ENCODE measurements around the gene SPRR4.

SPRR4 gene

DNA sequence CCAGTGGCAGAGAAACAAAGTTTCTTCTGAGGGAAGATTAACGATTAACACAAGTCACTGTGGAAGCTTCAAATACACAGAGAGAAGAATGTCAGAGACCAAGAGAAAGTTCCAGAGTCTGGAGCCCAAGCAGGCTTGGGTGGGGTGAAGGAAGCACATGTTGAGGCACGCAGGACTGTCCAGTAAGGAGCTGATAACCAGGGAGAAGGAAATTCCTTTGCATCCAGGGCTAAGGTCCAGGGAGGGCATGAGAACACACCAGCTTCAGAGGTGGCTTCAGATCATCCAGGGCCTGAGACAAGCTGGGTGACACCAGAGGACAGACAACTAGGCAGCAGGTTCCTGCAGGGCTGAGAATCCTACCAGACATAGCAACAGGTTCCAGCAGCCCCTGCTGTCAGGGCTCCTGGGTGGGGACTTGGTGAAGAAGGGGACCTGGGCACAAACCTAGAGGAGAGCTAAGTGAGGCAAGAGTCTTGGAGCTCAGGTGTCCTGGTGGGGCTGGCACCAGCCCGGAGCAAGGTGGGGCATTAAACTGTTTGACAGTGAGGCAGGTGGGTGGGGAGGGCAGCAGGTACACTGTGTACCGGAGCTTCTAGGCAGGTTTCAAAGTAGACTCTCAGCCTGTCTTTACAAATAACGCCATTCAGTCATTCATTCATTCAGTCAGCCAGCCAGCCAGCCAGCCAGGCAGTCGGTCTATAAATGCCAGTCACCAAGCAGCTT lies 10.9 kb downstream of the SPRR4 start:
- DNase-seq, result no peak
- Histone ChIP-seq H3K23ac (ENCODE audit: low read length) (no peak overlapping the region), H3K79me2 (ENCODE audit: control insufficient read depth, insufficient read depth, low read length) (no peaks in the 10 kb centered on the region), H3K36me3 (ENCODE audit: control insufficient read depth, insufficient read depth, low read length) (no peaks in the 10 kb centered on the region), H3K4me1 (ENCODE audit: control insufficient read depth, low read depth, low read length) (no peaks in the 10 kb centered on the region), H3K4ac (ENCODE audit: low read depth, low read length) (no peak overlapping the region), H3K4me3 (ENCODE audit: low read length) (no peak overlapping the region), H4K8ac (ENCODE audit: low read depth, low read length) (no peak overlapping the region), H3K18ac (ENCODE audit: low read length) (no peak overlapping the region), H3K4me2 (ENCODE audit: low read length) (no peak overlapping the region), H2BK5ac (ENCODE audit: low read length) (no peak overlapping the region), H2BK15ac (replicated peaks; ENCODE audit: low read depth) (no peak overlapping the region), H3K56ac (ENCODE audit: low read length) (no peak overlapping the region), H3K9ac (ENCODE audit: low read length) (no peak overlapping the region), H2AK5ac (ENCODE audit: low read length) (no peak overlapping the region), H4K5ac (ENCODE audit: low read length) (no peak overlapping the region), H3K27me3 (ENCODE audit: insufficient read depth, low read length, poor library complexity) (no peaks in the 10 kb centered on the region), H3K79me1 (ENCODE audit: low read length) (no peaks in the 10 kb centered on the region), H2BK120ac (ENCODE audit: low read depth, low read length) (no peak overlapping the region), H3K27ac (ENCODE audit: low read depth, low read length) (no peak overlapping the region)
- WGBS (ENCODE audit: extremely low coverage, insufficient coverage, low lambda C conversion rate), result no CpG with 5 or more reads among the region's 6 CpGs

DNA sequence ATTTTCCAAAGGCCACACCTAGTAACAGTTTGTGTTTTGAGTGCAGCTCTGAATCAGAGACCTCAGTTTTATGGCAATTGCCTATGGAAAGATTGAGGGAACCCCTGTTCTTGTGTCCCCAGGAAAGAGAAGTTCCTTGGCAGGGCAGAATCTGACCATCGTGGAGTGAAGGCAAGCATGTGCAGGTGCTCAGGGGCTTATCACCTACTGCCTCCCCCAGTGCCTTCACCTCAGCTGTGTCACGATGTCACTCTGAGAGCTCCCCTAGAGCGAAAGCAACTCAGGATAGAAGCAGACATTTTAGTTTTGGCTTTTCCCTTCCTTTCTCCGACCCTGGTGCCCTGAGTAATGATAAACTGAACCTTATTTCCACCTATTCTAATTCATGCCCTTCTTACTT lies 11.6 kb downstream of the SPRR4 start:
- no peak overlapping the region for H3K9ac ChIP-seq (ENCODE audit: low read length)
- no peak overlapping the region for H4K5ac ChIP-seq (ENCODE audit: low read length)
- no peak overlapping the region for H3K27ac ChIP-seq (ENCODE audit: low read depth, low read length)
- no peak overlapping the region for H3K4me2 ChIP-seq (ENCODE audit: low read length)
- no peak overlapping the region for H3K23ac ChIP-seq (ENCODE audit: low read length)
- no peaks in the 10 kb centered on the region for H3K4me1 ChIP-seq (ENCODE audit: control insufficient read depth, low read depth, low read length)
- no peak overlapping the region for H2BK120ac ChIP-seq (ENCODE audit: low read depth, low read length)
- no peak overlapping the region for H3K4me3 ChIP-seq (ENCODE audit: low read length)
- no peak overlapping the region for H2AK5ac ChIP-seq (ENCODE audit: low read length)
- H2BK5ac ChIP-seq (ENCODE audit: low read length), result no peak overlapping the region
- no peak overlapping the region for H3K56ac ChIP-seq (ENCODE audit: low read length)
- no peaks in the 10 kb centered on the region for H3K79me1 ChIP-seq (ENCODE audit: low read length)
- no peaks in the 10 kb centered on the region for H3K36me3 ChIP-seq (ENCODE audit: control insufficient read depth, insufficient read depth, low read length)
- no peak overlapping the region for H4K8ac ChIP-seq (ENCODE audit: low read depth, low read length)
- WGBS (ENCODE audit: extremely low coverage, insufficient coverage, low lambda C conversion rate), result no CpG with 5 or more reads among the region's 4 CpGs
- H3K18ac ChIP-seq (ENCODE audit: low read length), result no peak overlapping the region
- no peak overlapping the region for H2BK15ac ChIP-seq (replicated peaks; ENCODE audit: low read depth)
- no peak overlapping the region for H3K4ac ChIP-seq (ENCODE audit: low read depth, low read length)
- no peak for DNase-seq
- no peaks in the 10 kb centered on the region for H3K27me3 ChIP-seq (ENCODE audit: insufficient read depth, low read length, poor library complexity)
- H3K79me2 ChIP-seq (ENCODE audit: control insufficient read depth, insufficient read depth, low read length), result no peaks in the 10 kb centered on the region

GRCh38 chr1:152983234-152983633 lies 12.8 kb downstream of the SPRR4 start:
- Histone ChIP-seq H3K18ac (ENCODE audit: low read length) (no peak overlapping the region), H3K27ac (ENCODE audit: low read depth, low read length) (no peak overlapping the region), H3K4ac (ENCODE audit: low read depth, low read length) (no peak overlapping the region), H3K79me2 (ENCODE audit: control insufficient read depth, insufficient read depth, low read length) (no peaks in the 10 kb centered on the region), H3K79me1 (ENCODE audit: low read length) (no peaks in the 10 kb centered on the region), H2BK120ac (ENCODE audit: low read depth, low read length) (no peak overlapping the region), H3K23ac (ENCODE audit: low read length) (no peak overlapping the region), H3K9ac (ENCODE audit: low read length) (no peak overlapping the region), H3K4me1 (ENCODE audit: control insufficient read depth, low read depth, low read length) (no peaks in the 10 kb centered on the region), H4K8ac (ENCODE audit: low read depth, low read length) (no peak overlapping the region), H2BK5ac (ENCODE audit: low read length) (no peak overlapping the region), H2BK15ac (replicated peaks; ENCODE audit: low read depth) (no peak overlapping the region), H3K36me3 (ENCODE audit: control insufficient read depth, insufficient read depth, low read length) (no peaks in the 10 kb centered on the region), H3K4me3 (ENCODE audit: low read length) (no peak overlapping the region), H4K5ac (ENCODE audit: low read length) (no peak overlapping the region), H2AK5ac (ENCODE audit: low read length) (no peak overlapping the region), H3K56ac (ENCODE audit: low read length) (no peak overlapping the region), H3K4me2 (ENCODE audit: low read length) (no peak overlapping the region), H3K27me3 (ENCODE audit: insufficient read depth, low read length, poor library complexity) (no peaks in the 10 kb centered on the region)
- no peak for DNase-seq

- H3K4me2 ChIP-seq (ENCODE audit: low read length), result no peak within 1 kb of the TSS
- no peaks in the 10 kb centered on the region for H3K4me1 ChIP-seq (ENCODE audit: control insufficient read depth, low read depth, low read length)
- H3K27ac ChIP-seq (ENCODE audit: low read depth, low read length), result no peak within 1 kb of the TSS
- no peaks in the 10 kb centered on the region for H3K79me2 ChIP-seq (ENCODE audit: control insufficient read depth, insufficient read depth, low read length)
- H3K23ac ChIP-seq (ENCODE audit: low read length), result no peak within 1 kb of the TSS
- no peak within 1 kb of the TSS for H4K5ac ChIP-seq (ENCODE audit: low read length)
- WGBS (ENCODE audit: extremely low coverage, insufficient coverage, low lambda C conversion rate), result no CpG with 5 or more reads among the region's 3 CpGs
- H2AK5ac ChIP-seq (ENCODE audit: low read length), result no peak within 1 kb of the TSS
- no peaks in the 10 kb centered on the region for H3K36me3 ChIP-seq (ENCODE audit: control insufficient read depth, insufficient read depth, low read length)
- no peak within 1 kb of the TSS for H2BK120ac ChIP-seq (ENCODE audit: low read depth, low read length)
- H3K56ac ChIP-seq (ENCODE audit: low read length), result no peak within 1 kb of the TSS
- no peak within 1 kb of the TSS for H3K4ac ChIP-seq (ENCODE audit: low read depth, low read length)
- H3K4me3 ChIP-seq (ENCODE audit: low read length), result no peak within 1 kb of the TSS
- no peaks in the 10 kb centered on the region for H3K27me3 ChIP-seq (ENCODE audit: insufficient read depth, low read length, poor library complexity)
- no peak within 1 kb of the TSS for H4K8ac ChIP-seq (ENCODE audit: low read depth, low read length)
- no peak for DNase-seq
- no peak within 1 kb of the TSS for H3K9ac ChIP-seq (ENCODE audit: low read length)
- no peak within 1 kb of the TSS for H3K18ac ChIP-seq (ENCODE audit: low read length)
- no peak within 1 kb of the TSS for H2BK5ac ChIP-seq (ENCODE audit: low read length)
- no peaks in the 10 kb centered on the region for H3K79me1 ChIP-seq (ENCODE audit: low read length)
- no peak within 1 kb of the TSS for H2BK15ac ChIP-seq (replicated peaks; ENCODE audit: low read depth)
Observed at GRCh38 chr1:152983743-152984142, 13.3 kb downstream of the SPRR4 start, which contains the start of gene SPRR1A. TSS of gene SPRR1A (plus strand) at chr1:152984081. CDS start at chr1:152985231, 1,150 bp downstream.

- Histone ChIP-seq H3K4me2 (ENCODE audit: low read length) (no peak overlapping the region), H3K9ac (ENCODE audit: low read length) (no peak overlapping the region), H3K4me1 (ENCODE audit: control insufficient read depth, low read depth, low read length) (no peaks in the 10 kb centered on the region), H2BK120ac (ENCODE audit: low read depth, low read length) (no peak overlapping the region), H3K36me3 (ENCODE audit: control insufficient read depth, insufficient read depth, low read length) (no peaks in the 10 kb centered on the region), H3K23ac (ENCODE audit: low read length) (no peak overlapping the region), H3K56ac (ENCODE audit: low read length) (no peak overlapping the region), H2BK5ac (ENCODE audit: low read length) (no peak overlapping the region), H4K8ac (ENCODE audit: low read depth, low read length) (no peak overlapping the region), H3K27me3 (ENCODE audit: insufficient read depth, low read length, poor library complexity) (no peaks in the 10 kb centered on the region), H4K5ac (ENCODE audit: low read length) (no peak overlapping the region), H3K79me2 (ENCODE audit: control insufficient read depth, insufficient read depth, low read length) (no peaks in the 10 kb centered on the region), H3K4ac (ENCODE audit: low read depth, low read length) (no peak overlapping the region), H2BK15ac (replicated peaks; ENCODE audit: low read depth) (no peak overlapping the region), H2AK5ac (ENCODE audit: low read length) (no peak overlapping the region), H3K18ac (ENCODE audit: low read length) (no peak overlapping the region), H3K79me1 (ENCODE audit: low read length) (no peaks in the 10 kb centered on the region), H3K4me3 (ENCODE audit: low read length) (no peak overlapping the region), H3K27ac (ENCODE audit: low read depth, low read length) (no peak overlapping the region)
- WGBS (ENCODE audit: extremely low coverage, insufficient coverage, low lambda C conversion rate), result no CpG with 5 or more reads among the region's 2 CpGs
- no peak for DNase-seq
Observed at GRCh38 chr1:152986578-152986977, 16.1 kb downstream of the SPRR4 start.

DNA sequence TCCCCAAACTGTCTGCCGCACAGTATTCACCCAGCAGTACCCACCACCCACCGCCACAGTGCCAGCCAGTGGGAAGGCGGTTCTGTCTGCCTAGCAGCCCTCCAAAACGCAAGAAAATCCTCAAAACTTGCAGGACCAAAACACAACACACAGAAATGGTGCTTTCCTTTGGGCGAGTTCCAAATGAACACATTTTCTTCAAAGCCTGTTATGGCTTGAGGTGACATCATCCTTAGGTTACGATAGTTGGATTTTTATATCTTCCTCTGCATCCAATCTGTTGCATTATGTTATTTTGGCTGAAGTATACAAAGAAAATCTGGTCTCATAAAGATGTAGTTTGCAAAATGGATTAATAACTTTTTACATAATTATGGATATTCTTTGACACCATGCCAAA lies 22.7 kb downstream of the SPRR4 start:
- Histone ChIP-seq H3K79me2 (ENCODE audit: control insufficient read depth, insufficient read depth, low read length) (no peaks in the 10 kb centered on the region), H3K79me1 (ENCODE audit: low read length) (no peaks in the 10 kb centered on the region), H3K9ac (ENCODE audit: low read length) (no peak overlapping the region), H2BK120ac (ENCODE audit: low read depth, low read length) (no peak overlapping the region), H3K4me2 (ENCODE audit: low read length) (no peak overlapping the region), H3K4ac (ENCODE audit: low read depth, low read length) (no peak overlapping the region), H2AK5ac (ENCODE audit: low read length) (no peak overlapping the region), H3K36me3 (ENCODE audit: control insufficient read depth, insufficient read depth, low read length) (no peaks in the 10 kb centered on the region), H3K4me1 (ENCODE audit: control insufficient read depth, low read depth, low read length) (no peaks in the 10 kb centered on the region), H3K18ac (ENCODE audit: low read length) (no peak overlapping the region), H2BK15ac (replicated peaks; ENCODE audit: low read depth) (no peak overlapping the region), H3K23ac (ENCODE audit: low read length) (no peak overlapping the region), H3K4me3 (ENCODE audit: low read length) (no peak overlapping the region), H4K5ac (ENCODE audit: low read length) (no peak overlapping the region), H3K27ac (ENCODE audit: low read depth, low read length) (no peak overlapping the region), H4K8ac (ENCODE audit: low read depth, low read length) (no peak overlapping the region), H2BK5ac (ENCODE audit: low read length) (no peak overlapping the region), H3K27me3 (ENCODE audit: insufficient read depth, low read length, poor library complexity) (no peaks in the 10 kb centered on the region), H3K56ac (ENCODE audit: low read length) (no peak overlapping the region)
- no peak for DNase-seq
- no CpG with 5 or more reads among the region's 6 CpGs for WGBS (ENCODE audit: extremely low coverage, insufficient coverage, low lambda C conversion rate)

Measured in mesendoderm (in vitro differentiated cells).